Activated T-helper 17 cell treated with anti-CD3 and anti-CD28 coated beads, Interleukin-2, amount 50 U/mL, for 72 hours (primary cell): Measurements from ENCODE around the gene COL18A1. TPM values are rescaled to one million over a fixed set of nuclear protein-coding genes. Genes with fewer than 3 reads are reported as not detected.
A peak's percentile ranks its signal among the peaks of the same experiment; 100 is the strongest.
"Not testable (repeated sequence)": the region's sequence is repeated elsewhere in the genome, so short reads cannot be mapped to it uniquely, and the experiment has no call there.

ENCODE experiments used
- ATAC-seq: fragments of 150-1000 bp; cut with Tn5 transposase; replicated peaks from 2 replicates; pipeline ENCODE4 v1.10.0; 2021; ENCODE audit warnings: mild to moderate bottlenecking, moderate library complexity
- H3K27ac Mint-ChIP-seq: one replicate; pipeline ENCODE4 v1.8.0; 2022; ENCODE audit warnings: mixed read lengths
- H3K27me3 Mint-ChIP-seq: one replicate; pipeline ENCODE4 v1.8.0; 2022; ENCODE audit warnings: mixed read lengths
- H3K36me3 Mint-ChIP-seq: one replicate; pipeline ENCODE4 v1.8.0; 2022; ENCODE audit warnings: low read depth, mild to moderate bottlenecking, mixed read lengths
- H3K4me1 Mint-ChIP-seq: one replicate; pipeline ENCODE4 v1.8.0; 2022; ENCODE audit warnings: mixed read lengths
- H3K4me3 Mint-ChIP-seq: one replicate; pipeline ENCODE4 v1.8.0; 2022; ENCODE audit warnings: mild to moderate bottlenecking, mixed read lengths
- H3K9me3 Mint-ChIP-seq: one replicate; pipeline ENCODE4 v1.8.0; 2022; ENCODE audit warnings: mixed read lengths
- total RNA-seq, 2 donors: library from RNA; stranded (reverse); gene quantifications; one replicate each; pipeline ENCODE4 v1.2.3, GENCODE V29; 2022

COL18A1 gene
- total RNA-seq, 2 donors from 2014 or later: 3.2 to 3.9 TPM

DNA sequence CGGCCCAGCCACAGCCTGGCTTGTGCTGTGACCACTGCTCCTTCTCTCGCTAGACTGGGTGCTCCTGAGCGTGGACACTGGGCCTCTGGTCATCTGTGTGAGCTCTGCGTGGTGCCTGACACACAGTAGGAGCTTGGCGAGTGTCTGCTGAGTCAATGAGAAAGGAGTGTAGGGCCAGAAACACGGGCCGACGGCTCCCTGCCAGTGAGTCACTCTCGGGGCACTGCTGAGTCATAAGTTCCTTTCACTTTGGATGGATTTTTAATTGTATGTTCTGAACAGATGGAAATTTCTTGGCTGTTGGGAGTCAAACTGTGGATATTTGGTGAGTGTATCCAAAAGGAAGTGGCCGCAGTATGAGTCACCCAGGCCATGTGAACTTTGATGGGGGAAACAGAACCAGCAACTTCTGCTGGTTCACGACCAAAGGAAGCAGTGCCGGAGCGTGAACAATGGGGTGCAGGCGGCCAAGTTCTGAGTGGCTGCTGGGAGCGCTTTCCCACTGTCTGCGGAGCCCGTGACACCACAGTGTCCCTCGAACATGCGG lies 41.0 kb upstream of the COL18A1 start:
- peak; percentile 94 for ATAC-seq
- H3K9me3 Mint-ChIP-seq: no peaks in the 10 kb centered on the region
- H3K36me3 Mint-ChIP-seq: no peaks in the 10 kb centered on the region
- peaks cover 20% of the 10 kb centered on the region for H3K27me3 Mint-ChIP-seq
- H3K27ac Mint-ChIP-seq: peak overlapping the region; percentile 73
- peak overlapping the region; percentile 37 for H3K4me3 Mint-ChIP-seq
- H3K4me1 Mint-ChIP-seq: peaks cover 7% of the 10 kb centered on the region

GRCh38 chr21:45364468-45365185 lies 40.3 kb upstream of the COL18A1 start:
- peak overlapping the region; percentile 73 for H3K27ac Mint-ChIP-seq
- peaks cover 20% of the 10 kb centered on the region for H3K27me3 Mint-ChIP-seq
- H3K4me1 Mint-ChIP-seq: peaks cover 7% of the 10 kb centered on the region
- H3K9me3 Mint-ChIP-seq: no peaks in the 10 kb centered on the region
- peak overlapping the region; percentile 37 for H3K4me3 Mint-ChIP-seq
- ATAC-seq: no peak
- H3K36me3 Mint-ChIP-seq: no peaks in the 10 kb centered on the region

GRCh38 chr21:45365186-45365607 lies 39.8 kb upstream of the COL18A1 start:
- Mint-ChIP-seq H3K4me1 (peaks cover 7% of the 10 kb centered on the region), H3K4me3 (no peak overlapping the region), H3K9me3 (no peaks in the 10 kb centered on the region), H3K36me3 (no peaks in the 10 kb centered on the region), H3K27ac (no peak overlapping the region), H3K27me3 (peaks cover 20% of the 10 kb centered on the region)
- no peak for ATAC-seq

GRCh38 chr21:45365608-45366241 lies 39.2 kb upstream of the COL18A1 start:
- H3K27me3 Mint-ChIP-seq: peaks cover 18% of the 10 kb centered on the region
- no peak for ATAC-seq
- peaks cover 7% of the 10 kb centered on the region for H3K4me1 Mint-ChIP-seq
- H3K27ac Mint-ChIP-seq: peak overlapping the region; percentile 41
- H3K4me3 Mint-ChIP-seq: no peak overlapping the region
- no peaks in the 10 kb centered on the region for H3K36me3 Mint-ChIP-seq
- no peaks in the 10 kb centered on the region for H3K9me3 Mint-ChIP-seq

GRCh38 chr21:45366476-45366875 lies 38.5 kb upstream of the COL18A1 start:
- Mint-ChIP-seq H3K4me1 (peaks cover 7% of the 10 kb centered on the region), H3K4me3 (no peak overlapping the region), H3K27ac (peak overlapping the region; percentile 41), H3K27me3 (peaks cover 17% of the 10 kb centered on the region), H3K36me3 (no peaks in the 10 kb centered on the region), H3K9me3 (no peaks in the 10 kb centered on the region)
- no peak for ATAC-seq

DNA sequence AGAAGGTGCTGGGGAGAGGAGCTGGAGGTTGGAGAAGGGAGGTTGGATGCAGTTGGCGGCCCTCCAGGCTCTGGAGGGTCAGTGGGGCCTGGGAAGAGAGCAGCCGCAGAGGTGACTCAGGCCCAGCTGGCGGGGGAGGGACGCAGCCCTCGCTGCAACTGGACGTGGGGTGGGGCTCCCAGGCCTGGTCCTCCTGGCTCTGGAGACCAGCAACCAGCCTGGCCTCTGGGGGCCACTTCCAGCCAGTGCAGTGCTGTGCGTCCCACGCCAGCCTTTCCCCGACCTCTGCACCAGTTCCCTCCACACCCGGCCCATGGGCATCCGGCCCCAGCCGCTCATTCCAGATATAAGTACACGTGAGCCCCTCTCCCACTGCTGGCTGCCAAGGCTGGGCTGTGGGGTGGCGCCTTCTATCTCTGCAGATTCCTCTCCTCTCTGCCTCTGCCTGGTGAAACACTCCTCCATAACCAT lies 38.0 kb upstream of the COL18A1 start:
- H3K27me3 Mint-ChIP-seq: peaks cover 18% of the 10 kb centered on the region
- no peak overlapping the region for H3K27ac Mint-ChIP-seq
- peaks cover 7% of the 10 kb centered on the region for H3K4me1 Mint-ChIP-seq
- H3K36me3 Mint-ChIP-seq: no peaks in the 10 kb centered on the region
- no peaks in the 10 kb centered on the region for H3K9me3 Mint-ChIP-seq
- ATAC-seq: no peak
- no peak overlapping the region for H3K4me3 Mint-ChIP-seq

DNA sequence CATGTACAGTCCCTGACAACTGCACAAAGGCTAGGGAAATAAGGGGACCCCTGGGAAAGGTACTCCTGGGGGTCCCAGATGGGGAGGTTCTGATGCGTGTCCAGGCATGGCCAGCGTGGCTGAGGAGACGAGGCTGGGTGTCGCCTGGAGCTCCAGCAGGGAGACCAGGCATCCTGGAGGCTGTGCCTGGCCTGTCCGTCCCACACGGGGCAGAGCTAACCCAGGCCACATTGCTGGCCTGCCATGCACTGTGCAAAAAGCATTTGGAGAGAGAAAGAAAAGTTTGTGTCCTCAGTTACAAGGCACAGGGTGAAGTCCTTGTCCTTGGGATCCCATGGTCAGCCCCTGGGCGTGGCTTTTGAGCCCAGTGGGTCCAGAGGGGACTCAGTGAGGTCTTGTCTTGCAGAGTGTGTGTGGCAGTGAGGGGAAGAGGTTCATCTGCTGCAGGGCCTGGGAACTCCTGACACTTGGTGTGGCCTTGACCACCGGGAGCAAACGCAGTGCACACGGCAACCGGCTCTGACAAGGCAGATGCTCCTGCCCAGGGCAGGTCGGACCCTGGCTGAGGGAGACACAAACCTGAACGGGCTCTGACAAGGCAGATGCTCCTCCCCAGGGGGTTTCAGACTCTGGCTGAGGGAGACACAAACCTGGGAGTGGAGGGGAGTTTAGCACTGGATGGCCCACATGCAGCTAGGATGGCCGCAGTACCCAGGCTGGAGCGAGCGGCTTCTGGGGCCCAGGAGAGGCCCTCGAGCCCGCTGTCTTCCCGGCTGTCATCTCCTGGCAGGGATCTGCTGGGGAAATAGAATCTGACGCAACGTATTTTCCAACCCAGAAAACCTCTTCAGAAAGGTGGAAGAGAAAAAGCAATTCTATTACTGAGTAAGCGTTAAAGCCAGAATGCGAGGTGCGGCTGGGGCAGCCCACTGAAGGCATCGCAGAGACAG lies 37.3 kb upstream of the COL18A1 start:
- Mint-ChIP-seq H3K27ac (no peak overlapping the region), H3K9me3 (no peaks in the 10 kb centered on the region), H3K4me3 (no peak overlapping the region), H3K36me3 (no peaks in the 10 kb centered on the region), H3K4me1 (peaks cover 7% of the 10 kb centered on the region), H3K27me3 (peaks cover 20% of the 10 kb centered on the region)
- no peak for ATAC-seq

- not testable (repeated sequence) for ATAC-seq, H3K4me3 Mint-ChIP-seq, H3K27ac Mint-ChIP-seq, H3K36me3 Mint-ChIP-seq, H3K4me1 Mint-ChIP-seq, H3K9me3 Mint-ChIP-seq
- peaks cover 17% of the 10 kb centered on the region for H3K27me3 Mint-ChIP-seq
These were observed 35.9 kb upstream of the COL18A1 start for GRCh38 chr21:45369018-45369417.

- ATAC-seq: no peak
- peaks cover 19% of the 10 kb centered on the region for H3K27me3 Mint-ChIP-seq
- H3K9me3 Mint-ChIP-seq: no peaks in the 10 kb centered on the region
- H3K4me1 Mint-ChIP-seq: no peaks in the 10 kb centered on the region
- H3K36me3 Mint-ChIP-seq: no peaks in the 10 kb centered on the region
- H3K4me3 Mint-ChIP-seq: no peak overlapping the region
- no peak overlapping the region for H3K27ac Mint-ChIP-seq
These were observed 34.4 kb upstream of the COL18A1 start for GRCh38 chr21:45370575-45370974.

GRCh38 chr21:45371081-45371480 lies 33.9 kb upstream of the COL18A1 start:
- Mint-ChIP-seq H3K27ac (no peak overlapping the region), H3K9me3 (no peaks in the 10 kb centered on the region), H3K4me3 (no peak overlapping the region), H3K27me3 (peaks cover 19% of the 10 kb centered on the region), H3K36me3 (no peaks in the 10 kb centered on the region), H3K4me1 (no peaks in the 10 kb centered on the region)
- ATAC-seq: no peak

GRCh38 chr21:45371655-45372054 lies 33.3 kb upstream of the COL18A1 start:
- no peak for ATAC-seq
- Mint-ChIP-seq H3K27ac (no peak overlapping the region), H3K4me3 (no peak overlapping the region), H3K9me3 (no peaks in the 10 kb centered on the region), H3K36me3 (no peaks in the 10 kb centered on the region), H3K4me1 (no peaks in the 10 kb centered on the region), H3K27me3 (peaks cover 14% of the 10 kb centered on the region)

GRCh38 chr21:45372732-45373355 lies 32.1 kb upstream of the COL18A1 start:
- H3K27me3 Mint-ChIP-seq: peaks cover 17% of the 10 kb centered on the region
- H3K4me3 Mint-ChIP-seq: no peak overlapping the region
- no peak overlapping the region for H3K27ac Mint-ChIP-seq
- H3K9me3 Mint-ChIP-seq: peaks cover 5% of the 10 kb centered on the region
- no peak for ATAC-seq
- H3K36me3 Mint-ChIP-seq: no peaks in the 10 kb centered on the region
- H3K4me1 Mint-ChIP-seq: no peaks in the 10 kb centered on the region

DNA sequence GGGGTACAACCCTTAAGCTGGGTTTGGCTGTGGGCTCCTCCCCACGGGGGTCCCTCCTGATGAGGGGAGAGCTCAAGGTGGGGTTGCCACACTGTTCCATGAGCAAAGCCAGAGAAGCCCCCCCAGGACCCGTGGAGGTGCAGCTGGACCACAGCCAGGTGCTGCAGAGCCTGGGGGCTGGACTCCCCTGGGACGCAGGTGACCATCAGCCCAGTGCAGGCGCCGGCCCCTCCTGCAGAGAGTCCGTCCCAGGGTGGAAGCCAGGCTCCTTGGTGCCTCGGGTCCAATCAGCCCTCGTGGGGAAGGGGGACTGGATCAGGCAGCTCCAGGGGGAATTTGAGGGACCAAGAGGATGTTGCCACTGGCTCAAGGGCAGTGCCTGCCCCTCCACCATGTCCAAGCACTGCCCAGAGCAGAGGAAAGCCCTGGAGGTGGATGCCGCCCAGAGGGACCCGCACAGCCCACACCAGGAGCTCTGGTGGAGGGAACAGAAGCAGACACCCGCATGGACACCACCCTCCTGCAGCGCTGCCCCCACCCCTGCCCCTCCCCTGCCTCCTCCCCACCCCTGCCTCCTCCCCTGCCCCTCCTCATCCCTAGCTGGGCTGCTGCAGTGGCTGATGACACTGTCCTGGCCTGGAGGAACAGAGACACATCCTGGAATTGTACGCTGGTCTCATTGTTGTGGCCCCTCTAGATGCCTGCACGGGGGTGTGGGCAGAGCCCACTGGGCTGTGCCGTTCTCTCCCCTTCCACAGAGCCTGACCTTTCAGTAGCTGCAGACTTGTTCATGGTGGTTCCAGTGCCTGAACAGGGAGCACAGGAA lies 30.8 kb upstream of the COL18A1 start:
- no peak for ATAC-seq
- peaks cover 13% of the 10 kb centered on the region for H3K27me3 Mint-ChIP-seq
- H3K4me1 Mint-ChIP-seq: no peaks in the 10 kb centered on the region
- peaks cover 5% of the 10 kb centered on the region for H3K9me3 Mint-ChIP-seq
- no peak overlapping the region for H3K27ac Mint-ChIP-seq
- no peak overlapping the region for H3K4me3 Mint-ChIP-seq
- H3K36me3 Mint-ChIP-seq: no peaks in the 10 kb centered on the region
